Esophagus muscularis mucosa (tissue), 4 donors: ENCODE measurements around the gene MADD. TPM values are rescaled to one million over a fixed set of nuclear protein-coding genes. Genes with fewer than 3 reads are reported as not detected.

Experiments
- DNase-seq: peaks from one replicate; pipeline ENCODE4 v3.0.0-alpha.2; 2017; ENCODE audit errors: extremely low spot score
- H3K27ac ChIP-seq, 4 donors: fragments of 200-600 bp; sonication (generic); replicated peaks in 1 of 4; 1 replicate in 3 of 4; 2 replicates in 1 of 4; pipeline ENCODE4 v1.5.1; 2016 to 2019; ENCODE audit warnings: mild to moderate bottlenecking in 1 of 4
- H3K27me3 ChIP-seq, 4 donors: fragments of 200-600 bp; sonication (generic); one replicate each; pipeline versions ENCODE4 v1.5.1 to v1.6.0; 2016 to 2019
- H3K36me3 ChIP-seq, 4 donors: fragments of 200-600 bp; sonication (generic); one replicate each; pipeline ENCODE4 v1.5.1; 2016 to 2019
- H3K4me1 ChIP-seq, 4 donors: fragments of 200-600 bp; sonication (generic); one replicate each; pipeline ENCODE4 v1.5.1; 2016 to 2019
- H3K4me3 ChIP-seq, 4 donors: fragments of 200-600 bp; sonication (generic); 1 replicate in 2 of 4; 2 replicates in 2 of 4; pipeline ENCODE4 v1.5.1; 2016 to 2019; ENCODE audit warnings: mild to moderate bottlenecking in 4 of 4, moderate library complexity in 1 of 4
- H3K9me3 ChIP-seq, 4 donors: fragments of 200-600 bp; sonication (generic); 1 replicate in 3 of 4; 2 replicates in 1 of 4; pipeline ENCODE4 v1.5.1; 2016 to 2019
- EP300 ChIP-seq: sonication (generic); formaldehyde crosslinking; IDR thresholded peaks from one replicate; pipeline ENCODE4 v1.6.1; 2017; ENCODE audit warnings: antibody characterized with exemption
- POLR2A ChIP-seq: fragments of 450-650 bp; IDR thresholded peaks from one replicate; pipeline ENCODE4 v1.6.1; 2017; ENCODE audit warnings: antibody characterized with exemption, moderate library complexity, mild to moderate bottlenecking, low read depth
- POLR2AphosphoS5 ChIP-seq, 2 donors: sonication (generic); formaldehyde crosslinking; IDR thresholded peaks; one replicate each; pipeline ENCODE4 v1.6.1; 2017; ENCODE audit warnings: antibody characterized with exemption in 2 of 2
- WGBS: methylation state at CpG from one replicate; pipeline ENCODE4 v1.1.5; 2018; 5-methylcytosine and 5-hydroxymethylcytosine counted together
- intact Hi-C: fragments of 100-400 bp; cut with DNase I; formaldehyde crosslinking; loops from one replicate; pipeline ENCODE4 v1.15.1; 2023
- total RNA-seq, 4 donors: library from RNA; depleted of rRNA; stranded (reverse); fragments of >200 nt; gene quantifications; one replicate each; pipeline versions ENCODE4 v1.1.0 to v1.2.1, GENCODE V29; 2016
- TF ChIP-seq, protein P1 (sequence below), 3 experiments: fragments of 200-600 bp in 2 of 3; fragments of 450-650 bp in 1 of 3; sonication (generic) in 2 of 3; IDR thresholded peaks; one replicate each; pipeline ENCODE4 v1.5.1; 2017 to 2019; ENCODE audit warnings: antibody characterized with exemption in 3 of 3, mild to moderate bottlenecking in 2 of 3, moderate library complexity in 1 of 3

Gene MADD
- total RNA-seq, 4 donors from 2014 or later = 27.8 to 35.4 (median 32.7) TPM

GRCh38 chr11:47335733-47336132 is 65.8 kb downstream of the MADD start:
- TF ChIP-seq POLR2A (no peak), POLR2AphosphoS5 (IDR thresholded peaks at IDR 0.05) (no peak), EP300 (no peak)
- TF ChIP-seq, protein P1, sequence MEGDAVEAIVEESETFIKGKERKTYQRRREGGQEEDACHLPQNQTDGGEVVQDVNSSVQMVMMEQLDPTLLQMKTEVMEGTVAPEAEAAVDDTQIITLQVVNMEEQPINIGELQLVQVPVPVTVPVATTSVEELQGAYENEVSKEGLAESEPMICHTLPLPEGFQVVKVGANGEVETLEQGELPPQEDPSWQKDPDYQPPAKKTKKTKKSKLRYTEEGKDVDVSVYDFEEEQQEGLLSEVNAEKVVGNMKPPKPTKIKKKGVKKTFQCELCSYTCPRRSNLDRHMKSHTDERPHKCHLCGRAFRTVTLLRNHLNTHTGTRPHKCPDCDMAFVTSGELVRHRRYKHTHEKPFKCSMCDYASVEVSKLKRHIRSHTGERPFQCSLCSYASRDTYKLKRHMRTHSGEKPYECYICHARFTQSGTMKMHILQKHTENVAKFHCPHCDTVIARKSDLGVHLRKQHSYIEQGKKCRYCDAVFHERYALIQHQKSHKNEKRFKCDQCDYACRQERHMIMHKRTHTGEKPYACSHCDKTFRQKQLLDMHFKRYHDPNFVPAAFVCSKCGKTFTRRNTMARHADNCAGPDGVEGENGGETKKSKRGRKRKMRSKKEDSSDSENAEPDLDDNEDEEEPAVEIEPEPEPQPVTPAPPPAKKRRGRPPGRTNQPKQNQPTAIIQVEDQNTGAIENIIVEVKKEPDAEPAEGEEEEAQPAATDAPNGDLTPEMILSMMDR (IDR thresholded peaks at IDR 0.05) = no peak
- 100% methylated on average over 1 of the region's 9 CpGs for WGBS
- H3K36me3 ChIP-seq = peaks cover 0 to 95% (median 6%) of the 10 kb centered on the region in 4 donors
- H3K27ac ChIP-seq = no peak overlapping the region
- no peak for DNase-seq
- intact Hi-C loops = no loop called here
- H3K9me3 ChIP-seq = no peaks in the 10 kb centered on the region
- H3K27me3 ChIP-seq = no peaks in the 10 kb centered on the region
- H3K4me1 ChIP-seq = peaks cover 0 to 11% (median 4%) of the 10 kb centered on the region in 4 donors
- H3K4me3 ChIP-seq = no peak overlapping the region

DNA sequence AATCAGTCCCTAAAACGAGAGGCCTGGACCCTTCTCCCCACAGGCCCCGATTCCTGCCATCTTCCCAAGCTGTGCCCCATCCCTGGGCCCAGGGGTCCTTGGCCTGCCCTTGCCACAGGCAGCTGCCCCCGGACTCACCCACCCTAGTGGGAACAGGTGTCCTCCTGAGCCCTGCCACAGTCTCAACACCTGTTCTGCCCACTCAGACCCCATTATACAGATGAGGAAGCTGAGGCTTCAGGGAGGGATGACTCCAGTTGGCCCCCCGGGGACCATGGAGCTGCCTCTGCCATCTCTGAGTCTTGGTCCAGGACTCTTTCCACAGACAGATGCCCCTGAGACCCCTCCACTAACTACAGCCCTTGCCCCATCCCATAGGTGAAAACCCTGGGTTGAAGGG is 66.7 kb downstream of the MADD start:
- intact Hi-C loops = no loop called here
- no peak for DNase-seq
- H3K27ac ChIP-seq = no peak overlapping the region
- H3K36me3 ChIP-seq = peaks cover 0 to 93% (median 2%) of the 10 kb centered on the region in 4 donors
- H3K4me1 ChIP-seq = peaks cover 0 to 8% (median 2%) of the 10 kb centered on the region in 4 donors
- 81% methylated on average over 4 of the region's 4 CpGs for WGBS
- H3K9me3 ChIP-seq = no peaks in the 10 kb centered on the region
- H3K4me3 ChIP-seq = no peak overlapping the region
- TF ChIP-seq, protein P1 (IDR thresholded peaks at IDR 0.05) = no peak
- no peaks in the 10 kb centered on the region for H3K27me3 ChIP-seq

- H3K4me1 ChIP-seq = peaks cover 0 to under 1% (median 0%) of the 10 kb centered on the region in 4 donors
- peaks cover 0 to 92% (median 0%) of the 10 kb centered on the region in 4 donors for H3K36me3 ChIP-seq
- TF ChIP-seq POLR2A (no peak), EP300 (no peak), POLR2AphosphoS5 (IDR thresholded peaks at IDR 0.05) (no peak)
- TF ChIP-seq, protein P1 (IDR thresholded peaks at IDR 0.05) = no peak
- H3K9me3 ChIP-seq = no peaks in the 10 kb centered on the region
- H3K27me3 ChIP-seq = no peaks in the 10 kb centered on the region
- 90% methylated on average over 34 of the region's 34 CpGs for WGBS
- no peak overlapping the region for H3K4me3 ChIP-seq
- intact Hi-C loops = no loop called here
- no peak for DNase-seq
- H3K27ac ChIP-seq = no peak overlapping the region
These were observed 67.4 kb downstream of the MADD start for GRCh38 chr11:47337229-47337924.

GRCh38 chr11:47338396-47339241 is 68.7 kb downstream of the MADD start:
- no peaks in the 10 kb centered on the region for H3K4me1 ChIP-seq
- H3K36me3 ChIP-seq = peaks cover 0 to 92% (median 0%) of the 10 kb centered on the region in 4 donors
- no peaks in the 10 kb centered on the region for H3K9me3 ChIP-seq
- WGBS = 98% methylated on average over 21 of the region's 27 CpGs
- no peak overlapping the region for H3K27ac ChIP-seq
- H3K4me3 ChIP-seq = no peak overlapping the region
- no peaks in the 10 kb centered on the region for H3K27me3 ChIP-seq
- TF ChIP-seq POLR2A = no peak
- no peak for TF ChIP-seq EP300
- TF ChIP-seq POLR2AphosphoS5 (IDR thresholded peaks at IDR 0.05) = no peak
- TF ChIP-seq, protein P1 (IDR thresholded peaks at IDR 0.05) = no peak
- intact Hi-C loops = no loop called here
- DNase-seq = no peak
